A549 (cell line): ENCODE measurements around the gene TREML2. TPM values are rescaled to one million over a fixed set of nuclear protein-coding genes. Genes with fewer than 3 reads are reported as not detected.

Source experiments
- ATAC-seq, 2 experiments: fragments of 200-7000 bp in 1 of 2; fragments of >200 bp in 1 of 2; cut with Nextera tagmentation in 1 of 2; cut with Tn5 transposase in 1 of 2; 3 replicates each; pipeline versions ENCODE4 v1.8.0 to v1.9.1; 2018 to 2020; ENCODE audit warnings: mild to moderate bottlenecking in 1 of 2, moderate library complexity in 1 of 2
- CTCF ChIA-PET: fragments of 300-600 bp; sonication (Branson Sonifier 250); formaldehyde crosslinking; extraction: SDS; loops from one replicate; lab custom pipeline; 2021; ENCODE audit warnings: antibody characterized with exemption, inconsistent platforms; lab: Yijun Ruan, JAX
- POLR2A ChIA-PET: fragments of 350-600 bp; formaldehyde crosslinking; extraction: SDS; loops from one replicate; lab custom pipeline; 2021; ENCODE audit warnings: antibody characterized with exemption, inconsistent platforms; lab: Yijun Ruan, JAX
- DNase-seq, 2 experiments: peaks; one replicate each; pipeline versions ENCODE4 v3.0.0 to v3.0.0-alpha.2; 2011 to 2016; ENCODE audit warnings: low read depth in 1 of 2, low spot score in 1 of 2
- FAIRE-seq: peaks from 2 replicates; lab custom pipeline; 2011; peaks lifted over from hg19 to GRCh38; lab: Jason Lieb, UNC
- H3K27ac ChIP-seq, 2 experiments: fragments of >200 bp; sonication (Bioruptor Twin); formaldehyde crosslinking; 3 replicates each; pipeline ENCODE4 v1.5.1; 2016 to 2017
- H3K4me1 ChIP-seq: fragments of >200 bp; sonication (Bioruptor Twin); formaldehyde crosslinking; 3 replicates; pipeline ENCODE4 v1.6.1; 2016
- H3K4me2 ChIP-seq: fragments of >200 bp; sonication (Bioruptor Twin); formaldehyde crosslinking; 3 replicates; pipeline ENCODE4 v1.6.1; 2016
- H3K4me3 ChIP-seq: fragments of >200 bp; sonication (Bioruptor Twin); formaldehyde crosslinking; 3 replicates; pipeline ENCODE4 v1.5.1; 2016
- H3K9me3 ChIP-seq: fragments of >200 bp; sonication (Bioruptor Twin); formaldehyde crosslinking; 3 replicates; pipeline ENCODE4 v1.6.1; 2016
- CBX8 ChIP-seq: fragments of 200-600 bp; sonication (generic); IDR thresholded peaks from 2 replicates; pipeline ENCODE4 v1.6.1; 2016
- CEBPB ChIP-seq, 2 experiments: fragments of >200 bp in 1 of 2; sonication (Bioruptor Twin) in 1 of 2; formaldehyde crosslinking in 1 of 2; IDR thresholded peaks; 2 replicates each; pipeline ENCODE4 v1.6.1; 2012 to 2016
- CHD4 ChIP-seq: fragments of 200-600 bp; sonication (generic); IDR thresholded peaks from 2 replicates; pipeline ENCODE4 v1.6.1; 2016; ENCODE audit warnings: antibody characterized with exemption, mild to moderate bottlenecking, borderline replicate concordance
- EP300 ChIP-seq, 2 experiments: fragments of >200 bp; sonication (Bioruptor Twin); formaldehyde crosslinking; IDR thresholded peaks; 2 replicates in 1 of 2; 3 replicates in 1 of 2; pipeline ENCODE4 v1.6.1; 2016 to 2017
- FOXS1 ChIP-seq: fragments of 250-450 bp; sonication (Bioruptor Pico); IDR thresholded peaks from 2 replicates; pipeline ENCODE4 v1.5.0; 2020; ENCODE audit warnings: mild to moderate bottlenecking, moderate library complexity
- HOXB13 ChIP-seq: fragments of 250-450 bp; sonication (Bioruptor Pico); IDR thresholded peaks from 2 replicates; pipeline ENCODE4 v1.5.0; 2020; ENCODE audit warnings: low read depth, mild to moderate bottlenecking, moderate library complexity
- KDM5A ChIP-seq: fragments of 200-600 bp; sonication (generic); IDR thresholded peaks from 2 replicates; pipeline ENCODE4 v1.6.1; 2016; ENCODE audit warnings: antibody characterized with exemption, mild to moderate bottlenecking
- MAZ ChIP-seq: fragments of 150-350 bp; IDR thresholded peaks from 2 replicates; pipeline ENCODE4 v1.6.1; 2014; ENCODE audit warnings: antibody characterized with exemption, low read depth, low read length, borderline replicate concordance
- POLR2A ChIP-seq: IDR thresholded peaks from 2 replicates; pipeline ENCODE4 v1.6.1; 2012; ENCODE audit warnings: mild to moderate bottlenecking, low read length
- RNF2 ChIP-seq: fragments of 200-600 bp; sonication (generic); IDR thresholded peaks from 2 replicates; pipeline ENCODE4 v1.6.1; 2016; ENCODE audit warnings: low read depth, mild to moderate bottlenecking, antibody characterized with exemption, moderate library complexity, borderline replicate concordance
- ZFP36 ChIP-seq: fragments of 450-650 bp; IDR thresholded peaks from 2 replicates; pipeline ENCODE4 v1.6.1; 2014; ENCODE audit warnings: borderline replicate concordance; ENCODE audit not compliant: partially characterized antibody
- ZNF302 ChIP-seq: fragments of 250-450 bp; sonication (Bioruptor Pico); IDR thresholded peaks from 2 replicates; pipeline ENCODE4 v1.9.0; 2021; ENCODE audit warnings: inconsistent platforms, mild to moderate bottlenecking, moderate library complexity
- ZSCAN20 ChIP-seq: fragments of 250-450 bp; sonication (Bioruptor Pico); IDR thresholded peaks from 2 replicates; pipeline ENCODE4 v1.8.0; 2022; ENCODE audit warnings: mild to moderate bottlenecking, moderate library complexity
- WGBS: methylation state at CpG from one replicate; pipeline ENCODE4 v1.1.6; 2017; ENCODE audit errors: missing lambda C conversion rate; 5-methylcytosine and 5-hydroxymethylcytosine counted together
- polyA plus RNA-seq, 4 experiments: library from polyadenylated mRNA; depleted of rRNA in 3 of 4; stranded (reverse); fragments of >200 nt; fragmentation: RNase III in 1 of 4; extraction: RNeasy Plus Mini Kit Qiagen cat#74134 plus additional on column Dnase treatment in 1 of 4; gene quantifications; 2 replicates in 3 of 4; 3 replicates in 1 of 4; pipeline ENCODE4 v1.2.3, GENCODE V29; 2011 to 2017
- TF ChIP-seq, protein P1 (sequence below): fragments of >200 bp; sonication (Bioruptor Twin); formaldehyde crosslinking; IDR thresholded peaks from 2 replicates; pipeline ENCODE4 v1.6.1; 2016
- TF ChIP-seq, protein P2 (sequence below): fragments of 150-350 bp; IDR thresholded peaks from 2 replicates; pipeline ENCODE4 v1.6.1; 2014; ENCODE audit warnings: low read depth, mild to moderate bottlenecking, low read length
- TF ChIP-seq, protein P3 (sequence below): IDR thresholded peaks from 2 replicates; pipeline ENCODE4 v1.6.1; 2012
- TF ChIP-seq, protein P4 (sequence below): fragments of >200 bp; sonication (Bioruptor Twin); formaldehyde crosslinking; IDR thresholded peaks from 3 replicates; pipeline ENCODE4 v1.5.1; 2016
- TF ChIP-seq, protein P5 (sequence below): fragments of 200-600 bp; sonication (generic); IDR thresholded peaks from 2 replicates; pipeline ENCODE4 v1.6.1; 2016; ENCODE audit warnings: antibody characterized with exemption, mild to moderate bottlenecking, moderate library complexity

The TREML2 gene
- polyA plus RNA-seq, 2 of the 4 experiments (the other 2 are of a cell fraction), result not detected

DNA sequence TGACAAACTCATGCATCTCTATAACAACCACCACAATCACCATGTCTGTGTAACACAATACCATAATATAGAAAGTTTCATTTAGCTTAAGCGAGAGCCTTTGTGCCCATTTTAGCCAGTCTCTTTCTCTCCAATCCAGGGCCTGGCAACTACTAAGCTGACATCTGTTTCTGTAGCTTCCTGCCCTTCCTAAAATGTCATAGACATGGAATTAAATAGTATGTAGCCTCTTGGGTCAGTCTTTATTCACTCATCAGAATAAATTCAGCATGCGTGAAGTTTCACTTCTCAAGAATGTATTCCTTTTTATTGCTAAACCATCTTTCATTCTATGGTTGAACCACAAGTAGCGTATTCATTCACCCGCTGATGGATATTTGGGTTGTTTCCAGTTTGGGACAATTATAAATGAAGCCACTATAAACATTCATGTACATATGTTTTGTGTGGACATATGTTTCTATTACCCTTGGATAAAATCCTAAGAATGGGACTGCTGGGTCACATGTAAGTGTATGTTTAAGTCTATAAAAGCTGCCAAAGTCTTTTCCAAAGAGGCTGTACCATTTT is 36.3 kb downstream of the TREML2 start:
- ChIA-PET POLR2A (no interaction called here), CTCF (interaction anchor here (1.0 kb wide), 1 partner anchor 16 kb away, joined by 3 read pairs; no protein-coding TSS in a partner anchor)
- 74% methylated on average over 4 of the region's 4 CpGs for WGBS
- H3K4me2 ChIP-seq, result no peak overlapping the region
- ATAC-seq (no peak), DNase-seq (no peak)
- TF ChIP-seq HOXB13 (CRISPR knock-in tag), result no peak
- TF ChIP-seq KDM5A, result no peak
- no peak for TF ChIP-seq CBX8
- TF ChIP-seq ZSCAN20 (CRISPR knock-in tag), result no peak
- no peak for TF ChIP-seq CEBPB (IDR thresholded peaks at IDR 0.05)
- no peak for TF ChIP-seq FOXS1 (CRISPR knock-in tag)
- TF ChIP-seq, protein P1, sequence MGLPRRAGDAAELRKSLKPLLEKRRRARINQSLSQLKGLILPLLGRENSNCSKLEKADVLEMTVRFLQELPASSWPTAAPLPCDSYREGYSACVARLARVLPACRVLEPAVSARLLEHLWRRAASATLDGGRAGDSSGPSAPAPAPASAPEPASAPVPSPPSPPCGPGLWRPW, result no peak
- TF ChIP-seq, all 56 proteins: peak for 0
- H3K4me1 ChIP-seq, result no peaks in the 10 kb centered on the region
- H3K27ac ChIP-seq, result no peak overlapping the region
- no peak overlapping the region for H3K4me3 ChIP-seq
- no peaks in the 10 kb centered on the region for H3K9me3 ChIP-seq
- no peak for FAIRE-seq

DNA sequence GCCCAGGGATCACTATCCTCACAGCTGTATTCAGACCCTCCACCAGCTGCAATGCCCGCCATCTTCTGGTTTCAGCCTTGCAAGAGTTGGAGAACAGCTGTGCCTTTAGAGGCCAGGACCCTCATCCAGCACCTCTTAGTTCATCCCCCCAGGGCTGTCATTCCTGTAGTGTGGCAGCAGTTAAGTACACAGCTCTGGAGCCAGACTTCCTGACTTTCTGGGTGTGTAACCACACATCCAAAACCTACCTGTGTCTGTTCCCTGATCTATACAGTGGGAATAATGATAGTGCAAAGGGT is 37.6 kb downstream of the TREML2 start:
- WGBS, result 89% methylated on average over 1 of the region's 1 CpG
- ChIA-PET CTCF (no interaction called here), POLR2A (no interaction called here)
- ATAC-seq (no peak), FAIRE-seq (no peak), DNase-seq (no peak)
- Histone ChIP-seq H3K4me2 (no peak overlapping the region), H3K9me3 (no peaks in the 10 kb centered on the region), H3K27ac (no peak overlapping the region), H3K4me1 (no peaks in the 10 kb centered on the region), H3K4me3 (no peak overlapping the region)
- TF ChIP-seq CHD4 (no peak), EP300 (IDR thresholded peaks at IDR 0.05) (no peak), ZFP36 (no peak), RNF2 (no peak), POLR2A (no peak), ZNF302 (CRISPR knock-in tag) (no peak), MAZ (no peak)
- TF ChIP-seq, protein P2, sequence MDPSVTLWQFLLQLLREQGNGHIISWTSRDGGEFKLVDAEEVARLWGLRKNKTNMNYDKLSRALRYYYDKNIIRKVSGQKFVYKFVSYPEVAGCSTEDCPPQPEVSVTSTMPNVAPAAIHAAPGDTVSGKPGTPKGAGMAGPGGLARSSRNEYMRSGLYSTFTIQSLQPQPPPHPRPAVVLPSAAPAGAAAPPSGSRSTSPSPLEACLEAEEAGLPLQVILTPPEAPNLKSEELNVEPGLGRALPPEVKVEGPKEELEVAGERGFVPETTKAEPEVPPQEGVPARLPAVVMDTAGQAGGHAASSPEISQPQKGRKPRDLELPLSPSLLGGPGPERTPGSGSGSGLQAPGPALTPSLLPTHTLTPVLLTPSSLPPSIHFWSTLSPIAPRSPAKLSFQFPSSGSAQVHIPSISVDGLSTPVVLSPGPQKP, result no peak
- TF ChIP-seq, protein P3, sequence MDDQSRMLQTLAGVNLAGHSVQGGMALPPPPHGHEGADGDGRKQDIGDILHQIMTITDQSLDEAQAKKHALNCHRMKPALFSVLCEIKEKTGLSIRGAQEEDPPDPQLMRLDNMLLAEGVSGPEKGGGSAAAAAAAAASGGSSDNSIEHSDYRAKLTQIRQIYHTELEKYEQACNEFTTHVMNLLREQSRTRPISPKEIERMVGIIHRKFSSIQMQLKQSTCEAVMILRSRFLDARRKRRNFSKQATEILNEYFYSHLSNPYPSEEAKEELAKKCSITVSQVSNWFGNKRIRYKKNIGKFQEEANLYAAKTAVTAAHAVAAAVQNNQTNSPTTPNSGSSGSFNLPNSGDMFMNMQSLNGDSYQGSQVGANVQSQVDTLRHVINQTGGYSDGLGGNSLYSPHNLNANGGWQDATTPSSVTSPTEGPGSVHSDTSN, result no peak
- TF ChIP-seq, protein P1, result no peak
- TF ChIP-seq, protein P4, sequence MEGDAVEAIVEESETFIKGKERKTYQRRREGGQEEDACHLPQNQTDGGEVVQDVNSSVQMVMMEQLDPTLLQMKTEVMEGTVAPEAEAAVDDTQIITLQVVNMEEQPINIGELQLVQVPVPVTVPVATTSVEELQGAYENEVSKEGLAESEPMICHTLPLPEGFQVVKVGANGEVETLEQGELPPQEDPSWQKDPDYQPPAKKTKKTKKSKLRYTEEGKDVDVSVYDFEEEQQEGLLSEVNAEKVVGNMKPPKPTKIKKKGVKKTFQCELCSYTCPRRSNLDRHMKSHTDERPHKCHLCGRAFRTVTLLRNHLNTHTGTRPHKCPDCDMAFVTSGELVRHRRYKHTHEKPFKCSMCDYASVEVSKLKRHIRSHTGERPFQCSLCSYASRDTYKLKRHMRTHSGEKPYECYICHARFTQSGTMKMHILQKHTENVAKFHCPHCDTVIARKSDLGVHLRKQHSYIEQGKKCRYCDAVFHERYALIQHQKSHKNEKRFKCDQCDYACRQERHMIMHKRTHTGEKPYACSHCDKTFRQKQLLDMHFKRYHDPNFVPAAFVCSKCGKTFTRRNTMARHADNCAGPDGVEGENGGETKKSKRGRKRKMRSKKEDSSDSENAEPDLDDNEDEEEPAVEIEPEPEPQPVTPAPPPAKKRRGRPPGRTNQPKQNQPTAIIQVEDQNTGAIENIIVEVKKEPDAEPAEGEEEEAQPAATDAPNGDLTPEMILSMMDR, result no peak
- TF ChIP-seq, protein P5, sequence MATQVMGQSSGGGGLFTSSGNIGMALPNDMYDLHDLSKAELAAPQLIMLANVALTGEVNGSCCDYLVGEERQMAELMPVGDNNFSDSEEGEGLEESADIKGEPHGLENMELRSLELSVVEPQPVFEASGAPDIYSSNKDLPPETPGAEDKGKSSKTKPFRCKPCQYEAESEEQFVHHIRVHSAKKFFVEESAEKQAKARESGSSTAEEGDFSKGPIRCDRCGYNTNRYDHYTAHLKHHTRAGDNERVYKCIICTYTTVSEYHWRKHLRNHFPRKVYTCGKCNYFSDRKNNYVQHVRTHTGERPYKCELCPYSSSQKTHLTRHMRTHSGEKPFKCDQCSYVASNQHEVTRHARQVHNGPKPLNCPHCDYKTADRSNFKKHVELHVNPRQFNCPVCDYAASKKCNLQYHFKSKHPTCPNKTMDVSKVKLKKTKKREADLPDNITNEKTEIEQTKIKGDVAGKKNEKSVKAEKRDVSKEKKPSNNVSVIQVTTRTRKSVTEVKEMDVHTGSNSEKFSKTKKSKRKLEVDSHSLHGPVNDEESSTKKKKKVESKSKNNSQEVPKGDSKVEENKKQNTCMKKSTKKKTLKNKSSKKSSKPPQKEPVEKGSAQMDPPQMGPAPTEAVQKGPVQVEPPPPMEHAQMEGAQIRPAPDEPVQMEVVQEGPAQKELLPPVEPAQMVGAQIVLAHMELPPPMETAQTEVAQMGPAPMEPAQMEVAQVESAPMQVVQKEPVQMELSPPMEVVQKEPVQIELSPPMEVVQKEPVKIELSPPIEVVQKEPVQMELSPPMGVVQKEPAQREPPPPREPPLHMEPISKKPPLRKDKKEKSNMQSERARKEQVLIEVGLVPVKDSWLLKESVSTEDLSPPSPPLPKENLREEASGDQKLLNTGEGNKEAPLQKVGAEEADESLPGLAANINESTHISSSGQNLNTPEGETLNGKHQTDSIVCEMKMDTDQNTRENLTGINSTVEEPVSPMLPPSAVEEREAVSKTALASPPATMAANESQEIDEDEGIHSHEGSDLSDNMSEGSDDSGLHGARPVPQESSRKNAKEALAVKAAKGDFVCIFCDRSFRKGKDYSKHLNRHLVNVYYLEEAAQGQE, result no peak
